ENCODE data around the gene FAM13C.

Gene FAM13C

DNA sequence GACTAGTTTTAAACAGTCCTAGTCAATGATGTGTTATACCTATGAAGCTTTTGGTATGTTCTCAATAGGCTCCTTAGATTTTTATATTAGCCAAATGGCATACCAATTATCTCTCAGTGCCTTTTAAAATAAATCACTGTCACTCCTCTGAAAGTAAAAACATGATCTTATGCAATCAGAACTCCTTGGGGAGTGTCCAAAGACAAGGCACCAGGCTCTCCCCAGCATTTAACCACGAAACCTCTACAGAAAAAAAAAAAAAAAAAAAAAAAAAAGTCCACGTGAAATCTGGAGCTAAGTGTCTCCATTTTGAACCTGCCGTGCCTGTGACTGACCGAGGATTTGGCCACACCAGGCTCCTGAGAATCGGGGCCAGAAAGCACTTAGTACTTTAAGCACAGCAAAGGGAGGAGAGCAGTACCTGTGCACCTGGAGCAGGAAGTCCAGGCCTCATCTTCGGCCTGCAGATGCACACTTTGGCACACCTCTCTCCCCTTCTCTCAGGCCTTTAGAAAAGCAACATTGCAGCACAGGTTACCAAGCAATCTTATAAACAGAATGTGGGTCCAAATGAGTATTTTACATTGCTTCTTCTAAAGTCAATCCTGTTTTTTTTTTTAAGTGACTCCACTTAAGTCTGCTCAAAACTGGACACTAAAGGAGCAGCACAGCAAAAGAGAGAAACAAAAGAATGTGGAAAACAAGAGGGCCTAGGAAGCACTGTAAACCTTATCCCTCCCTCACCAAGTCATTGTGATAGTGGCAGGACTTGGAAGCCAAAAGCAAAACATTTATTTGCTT is 1.5 kb downstream of the FAM13C start:
- DNase-seq: no peak

DNA sequence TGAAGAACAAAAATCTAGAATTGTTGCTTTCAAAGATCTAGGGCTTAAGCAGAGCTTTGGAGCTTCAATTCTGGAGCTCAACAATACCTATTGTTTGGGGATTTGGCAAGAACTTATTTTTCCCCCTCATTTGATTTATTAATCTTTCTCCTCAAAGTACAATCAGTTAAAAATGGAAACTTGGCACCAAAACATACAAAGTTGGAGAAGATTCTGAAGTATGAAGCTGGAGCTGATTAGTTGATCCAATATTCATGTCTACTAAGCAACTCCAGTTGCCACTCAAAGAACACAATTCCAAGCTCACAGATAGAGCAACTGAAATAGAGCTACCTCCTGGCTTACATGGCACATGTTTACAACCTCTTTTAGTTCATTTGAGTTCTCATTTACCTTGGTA is 3.8 kb downstream of the FAM13C start:
- DNase-seq: no peak

DNA sequence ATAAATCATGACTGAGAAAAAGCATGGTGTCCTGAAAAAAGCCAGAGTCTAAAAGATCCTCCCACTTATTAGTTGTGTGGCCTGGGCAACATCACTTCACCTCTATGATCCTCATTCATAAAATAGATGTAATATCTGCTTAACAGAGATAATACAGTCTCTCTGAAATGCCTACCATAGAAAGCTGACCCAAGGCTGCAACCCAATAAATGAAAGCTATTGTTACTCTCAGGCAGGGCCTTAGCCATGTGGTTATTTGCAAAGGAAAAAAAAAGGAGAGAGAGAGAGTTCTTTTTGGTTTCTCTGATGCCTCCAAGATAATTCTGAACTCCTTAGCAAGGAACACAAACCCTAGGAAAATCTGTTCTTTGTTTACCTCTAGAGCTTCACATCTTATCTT is 7.9 kb downstream of the FAM13C start:
- no peak for DNase-seq

DNA sequence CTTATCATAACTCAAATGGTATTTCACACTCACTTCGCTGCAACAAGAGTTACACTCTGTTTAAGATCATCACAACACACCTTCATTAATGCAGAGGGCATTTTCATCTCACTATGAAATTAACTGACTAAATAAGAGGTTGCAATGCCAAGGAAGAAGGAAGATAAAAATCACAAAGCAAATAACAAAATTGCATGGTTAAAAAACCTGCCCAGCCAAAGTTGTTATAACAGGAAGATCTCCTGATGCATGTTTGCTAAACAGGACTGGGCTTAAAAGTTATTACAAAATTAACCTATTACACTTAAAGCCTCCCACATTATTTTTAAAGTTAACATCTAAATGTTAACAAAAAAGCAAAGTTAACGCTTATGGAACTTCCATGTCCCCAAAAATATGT is 11.8 kb downstream of the FAM13C start:
- no peak for DNase-seq

DNA sequence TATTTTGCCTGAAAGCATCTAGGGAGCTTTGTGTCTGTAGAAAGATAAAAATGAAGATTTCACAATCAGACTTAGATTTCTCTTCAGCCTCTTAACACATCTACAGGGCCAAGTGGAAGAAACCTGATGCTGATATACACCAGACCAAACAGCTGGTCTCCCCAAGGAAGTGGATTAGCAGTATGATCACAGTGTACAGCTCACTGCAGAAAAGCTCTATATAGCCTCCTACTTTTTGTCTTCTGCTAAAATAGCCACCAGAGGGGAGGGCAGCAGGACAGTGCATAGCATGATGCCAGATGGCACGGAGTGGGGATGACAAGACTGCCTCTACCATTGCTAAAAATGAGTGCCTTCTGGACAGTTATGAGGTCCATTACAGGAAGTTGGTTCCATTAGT is 16.0 kb downstream of the FAM13C start:
- DNase-seq: no peak

DNA sequence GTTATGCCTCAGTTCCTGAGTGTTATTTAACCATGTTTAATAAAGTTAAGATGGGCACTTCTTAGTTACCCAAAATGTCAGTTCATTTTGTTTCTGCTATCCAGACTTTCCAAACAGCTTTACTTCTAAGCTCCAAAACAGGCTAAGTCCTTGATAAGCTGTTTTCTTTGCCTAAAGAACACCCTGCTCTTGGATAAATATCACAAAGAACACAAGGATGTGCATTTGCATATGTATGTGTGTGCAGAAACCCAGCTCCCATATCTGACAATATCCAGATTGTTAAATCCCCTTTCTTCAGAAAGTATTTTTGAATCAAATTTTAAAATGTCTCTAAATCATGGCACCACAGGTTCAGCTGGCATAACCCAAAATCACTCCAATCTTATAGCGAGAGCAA is 19.6 kb downstream of the FAM13C start:
- no peak for DNase-seq

DNA sequence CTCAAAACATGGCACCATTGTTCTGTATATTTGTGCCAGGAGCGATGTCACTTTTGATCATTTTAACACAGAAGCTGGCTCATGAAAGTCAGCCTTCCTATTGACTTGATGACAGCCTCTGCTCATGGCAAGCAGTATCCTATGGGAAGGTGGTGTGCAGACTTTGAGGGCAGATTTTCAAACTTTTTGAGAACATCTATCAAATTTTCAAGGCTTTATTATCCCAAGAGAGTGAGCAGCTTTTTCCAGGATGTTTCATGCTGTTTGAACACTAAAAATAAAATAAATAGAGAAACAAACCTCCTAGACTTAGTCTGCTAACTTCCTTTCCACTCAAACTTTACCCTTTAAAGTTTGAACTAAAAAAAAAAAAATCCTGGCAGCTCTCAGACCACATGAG is 20.3 kb downstream of the FAM13C start:
- DNase-seq: no peak

DNA sequence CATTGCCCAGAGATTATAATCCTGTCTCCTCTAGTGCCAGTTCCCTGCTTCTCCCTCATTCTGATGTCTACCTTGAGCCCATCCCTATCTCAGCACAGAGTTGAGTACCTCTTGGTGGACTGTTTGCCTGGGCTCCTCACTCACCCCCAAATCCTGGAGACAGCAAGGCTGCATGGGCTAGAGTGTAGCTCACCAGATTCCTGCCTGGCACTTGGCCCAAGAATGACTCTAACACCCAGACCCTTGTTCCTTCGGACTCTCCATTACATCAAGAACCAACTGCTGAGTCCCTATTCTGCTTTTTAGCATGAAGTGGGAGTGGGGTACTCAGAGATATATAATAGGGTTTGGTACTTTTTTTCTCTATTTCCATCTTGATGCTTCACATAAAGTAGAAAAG is 22.1 kb downstream of the FAM13C start:
- DNase-seq: no peak

DNA sequence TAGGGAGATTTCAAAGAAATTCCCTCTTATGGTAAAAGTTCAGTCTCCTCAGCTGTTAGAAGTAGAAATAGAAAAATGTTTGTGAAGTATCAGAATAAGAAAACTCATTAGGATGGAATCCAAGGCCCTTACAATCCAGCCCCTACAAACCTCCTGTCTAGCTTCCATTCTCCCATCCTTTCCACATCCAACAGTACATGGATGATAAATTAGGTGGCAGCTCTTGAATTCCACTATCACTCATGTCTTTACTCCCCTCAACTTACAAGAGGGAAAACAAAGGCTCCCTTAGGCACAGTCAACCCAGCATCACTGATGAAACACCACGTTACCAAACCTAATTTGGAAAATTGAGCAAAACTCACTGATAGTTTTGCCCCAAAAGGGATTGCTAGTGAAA is 23.0 kb downstream of the FAM13C start:
- no peak for DNase-seq

DNA sequence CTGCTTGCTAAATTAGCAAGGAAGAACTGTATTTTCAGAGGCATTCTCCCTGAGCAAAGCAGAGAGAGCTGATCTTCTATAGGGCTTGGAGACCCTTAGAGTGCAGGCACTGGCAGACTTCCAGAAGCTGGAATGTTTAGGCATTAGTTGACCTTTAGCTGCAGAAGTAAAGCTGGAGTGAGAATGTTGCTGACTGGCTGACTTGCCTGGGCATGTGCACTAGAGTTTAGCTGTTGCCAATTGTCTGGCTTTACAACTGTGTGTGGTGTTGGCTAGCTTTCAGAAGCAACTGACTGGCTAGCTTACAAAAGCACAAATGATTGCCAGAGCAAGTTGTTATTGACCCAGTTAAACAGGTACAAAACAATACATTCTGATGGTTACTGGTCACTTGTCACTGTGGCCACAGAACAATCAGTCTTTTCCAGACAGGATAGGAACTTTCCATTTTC is 25.1 kb downstream of the FAM13C start:
- no peak for DNase-seq

DNA sequence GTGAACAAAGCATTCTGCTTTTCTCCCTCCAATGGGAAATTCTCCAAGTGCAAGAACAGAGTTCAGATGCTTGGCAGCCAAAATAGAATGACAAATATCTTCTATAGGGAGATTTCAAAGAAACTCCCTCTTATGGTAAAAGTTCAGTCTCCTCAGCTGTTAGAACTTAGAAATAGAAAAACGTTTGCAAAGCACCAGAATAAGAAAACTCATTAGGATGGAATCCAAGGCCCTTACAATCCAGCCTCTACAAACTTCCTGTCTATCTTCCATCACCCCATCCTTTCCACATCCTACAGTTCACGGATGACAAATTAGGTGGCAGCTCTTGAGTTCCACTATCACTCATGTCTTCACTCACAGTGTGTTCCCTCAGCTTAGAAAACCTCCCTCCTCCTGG is 25.7 kb downstream of the FAM13C start:
- DNase-seq: no peak

DNA sequence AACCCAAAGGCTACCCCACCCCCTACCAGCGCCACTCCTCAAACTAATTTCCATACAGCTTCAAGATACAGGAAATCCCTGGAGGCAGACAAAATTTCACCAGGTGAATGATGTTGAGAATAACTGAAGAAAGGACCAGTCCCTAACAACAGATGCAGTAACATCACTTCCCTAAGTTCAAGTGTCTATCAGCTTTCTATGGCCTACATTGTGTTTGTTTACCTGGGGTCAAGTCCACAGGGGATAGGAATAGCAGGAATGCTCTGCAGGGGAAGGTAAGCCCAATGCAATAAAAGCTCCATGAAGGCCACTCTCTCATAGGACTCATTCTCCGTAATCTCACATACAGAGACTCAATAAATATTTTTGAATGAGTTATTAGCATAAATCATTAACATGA is 26.9 kb downstream of the FAM13C start:
- DNase-seq: no peak

DNA sequence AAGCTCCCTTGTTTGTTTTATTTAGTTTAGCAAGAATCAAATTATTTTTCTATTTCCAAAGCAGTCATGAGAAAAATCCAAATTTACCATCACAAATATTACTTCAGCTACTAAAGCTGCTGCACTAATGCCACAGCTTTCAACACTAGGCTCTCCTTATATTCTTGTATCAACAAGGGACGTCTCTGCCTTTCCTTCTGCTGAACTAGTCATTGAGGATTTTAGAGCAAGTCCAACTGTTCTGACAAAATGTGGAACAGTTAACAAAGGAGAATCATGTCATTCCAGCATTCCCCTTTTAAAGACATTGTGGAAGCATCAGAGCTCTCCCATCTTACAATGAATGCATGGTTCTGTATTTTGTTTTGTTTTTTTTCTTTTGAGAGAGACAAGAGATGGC is 28.6 kb downstream of the FAM13C start:
- no peak for DNase-seq

DNA sequence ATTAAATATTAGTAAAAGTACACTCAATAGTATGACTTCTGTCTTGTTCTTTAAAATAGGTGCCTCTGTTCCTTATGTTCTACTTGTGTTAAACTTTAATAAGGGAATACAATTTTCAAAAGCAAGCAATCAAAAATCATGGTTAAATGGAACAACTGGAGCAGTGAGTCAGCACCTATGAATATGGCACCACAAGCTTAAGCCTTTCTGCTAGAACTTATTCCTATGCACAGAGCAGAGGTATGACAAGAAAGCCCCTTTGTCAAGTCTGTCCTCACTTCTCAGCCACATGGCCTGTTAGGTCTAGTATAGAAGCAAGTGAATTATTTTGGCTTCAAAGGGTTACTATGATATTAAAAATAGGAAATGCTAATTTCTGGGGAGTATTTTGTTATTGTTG is 29.8 kb downstream of the FAM13C start:
- no peak for DNase-seq

DNA sequence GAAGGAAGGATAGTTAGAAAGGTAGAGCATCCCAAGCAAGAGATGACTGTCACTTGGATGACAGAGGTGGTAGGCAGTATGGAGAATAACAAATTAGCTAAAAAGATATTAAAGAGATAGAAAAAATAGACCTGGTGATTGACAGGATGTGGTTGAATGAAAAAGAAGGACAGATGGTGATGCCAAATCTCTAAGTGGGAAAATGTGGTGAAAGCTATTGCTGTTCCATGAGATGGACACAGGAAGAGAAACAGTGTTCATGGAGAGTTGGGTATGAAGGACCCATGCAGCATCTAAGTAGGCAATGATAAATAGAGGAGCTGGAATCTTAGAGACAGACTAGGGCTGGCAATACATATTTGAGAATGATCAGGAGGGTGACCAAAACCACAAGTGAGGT is 30.7 kb downstream of the FAM13C start:
- no peak for DNase-seq

DNA sequence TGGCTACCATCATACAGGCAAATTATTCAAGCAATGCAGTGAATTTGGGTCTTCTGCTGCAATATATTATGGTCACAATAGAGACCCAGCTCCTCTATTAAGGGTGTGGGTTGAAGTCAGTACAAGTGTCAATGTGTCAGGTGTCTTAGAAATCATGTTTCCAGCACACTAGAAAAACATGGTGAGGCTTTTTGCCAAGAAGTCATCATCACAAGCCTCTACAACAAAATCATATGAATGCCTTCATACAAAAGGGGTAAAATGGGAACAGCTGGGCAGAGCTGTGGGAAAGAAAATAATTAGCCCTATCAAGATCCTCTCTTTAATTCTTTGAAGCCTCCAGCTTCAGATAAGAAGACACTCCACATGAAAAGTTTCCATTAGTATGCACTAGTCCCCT is 37.2 kb downstream of the FAM13C start:
- DNase-seq: no peak

DNA sequence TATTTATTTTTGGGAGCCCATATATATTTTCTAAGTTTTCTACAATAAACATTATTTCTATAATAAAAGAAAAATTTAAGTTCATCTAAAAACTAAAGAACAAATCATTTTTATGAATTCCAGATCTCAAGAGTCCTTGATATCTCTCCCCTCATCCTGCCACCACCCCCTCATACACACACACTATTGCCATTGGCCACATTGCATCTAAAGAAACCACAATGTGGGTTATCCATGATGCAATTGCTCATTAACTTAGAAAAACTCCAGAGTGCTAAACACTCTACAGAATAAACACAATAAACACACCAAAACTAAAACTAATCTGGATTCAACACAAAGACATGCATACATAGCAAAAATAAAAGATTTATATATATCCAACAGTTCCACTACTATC is 37.8 kb downstream of the FAM13C start:
- no peak for DNase-seq

DNA sequence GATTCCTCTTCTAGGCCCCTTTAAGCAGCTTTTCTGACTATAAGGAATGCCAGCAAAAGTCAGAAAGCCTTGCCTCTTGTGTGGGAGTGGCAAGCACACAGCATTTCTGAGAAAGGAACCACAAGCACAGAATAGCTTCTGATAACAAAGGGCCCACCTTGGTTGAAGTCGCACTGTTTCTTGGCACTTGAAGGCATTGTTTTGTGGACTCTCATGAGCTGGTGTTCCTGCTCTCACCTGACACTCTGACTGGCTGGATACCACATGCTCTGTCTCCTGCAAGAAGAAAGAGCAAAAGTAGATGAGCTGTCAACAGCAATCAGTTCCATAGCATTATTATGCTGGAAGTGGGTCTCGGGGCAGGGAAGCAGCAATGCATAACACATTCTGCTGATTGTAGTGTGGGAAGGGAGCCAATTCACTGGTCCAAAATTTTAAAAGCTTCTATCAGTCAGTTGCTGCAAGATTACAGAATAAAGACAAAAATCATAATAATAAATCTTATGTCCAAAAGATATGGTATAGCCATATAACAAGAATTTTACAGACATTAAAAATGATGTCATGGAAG is 38.4 kb downstream of the FAM13C start:
- no peak for DNase-seq

DNA sequence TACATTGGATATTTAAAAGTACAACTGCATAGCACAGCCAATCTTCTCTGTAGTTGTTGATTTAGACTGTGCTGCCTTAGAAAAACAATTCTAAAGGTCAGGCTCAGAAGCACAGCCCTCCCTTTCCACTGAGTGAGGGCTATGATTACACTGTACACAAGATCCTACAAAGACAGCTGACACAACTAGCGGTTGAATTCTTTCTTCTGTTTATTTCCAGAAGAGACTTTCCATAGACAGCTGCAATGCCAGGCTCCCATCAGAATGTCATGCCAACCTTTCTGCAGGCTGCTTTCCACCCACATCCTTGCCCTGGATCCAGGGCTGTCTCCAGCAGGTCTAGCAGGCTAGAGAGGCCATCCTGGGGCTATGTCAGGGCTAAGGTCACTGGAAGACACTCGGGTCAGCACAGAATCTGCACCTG is 39.3 kb downstream of the FAM13C start:
- DNase-seq: no peak

DNA sequence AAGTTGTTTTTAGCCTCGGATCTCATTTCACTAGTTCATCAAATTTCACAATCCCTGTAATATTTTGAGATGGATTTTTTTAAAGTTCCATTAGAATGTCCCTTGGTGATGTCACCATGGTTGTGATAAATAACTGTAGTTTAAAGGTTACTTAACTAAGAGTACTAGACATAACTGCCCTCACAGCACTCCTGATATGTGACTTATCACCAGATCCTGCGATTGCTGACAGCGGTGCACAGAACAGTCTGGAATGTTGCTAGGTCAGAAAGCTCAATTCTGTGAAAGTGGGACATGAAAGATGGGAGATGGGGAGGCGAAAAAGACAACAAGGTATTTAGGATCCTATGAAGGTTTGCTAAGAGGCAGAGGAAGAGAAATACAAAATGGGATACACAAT is 40.2 kb downstream of the FAM13C start:
- no peak for DNase-seq

DNA sequence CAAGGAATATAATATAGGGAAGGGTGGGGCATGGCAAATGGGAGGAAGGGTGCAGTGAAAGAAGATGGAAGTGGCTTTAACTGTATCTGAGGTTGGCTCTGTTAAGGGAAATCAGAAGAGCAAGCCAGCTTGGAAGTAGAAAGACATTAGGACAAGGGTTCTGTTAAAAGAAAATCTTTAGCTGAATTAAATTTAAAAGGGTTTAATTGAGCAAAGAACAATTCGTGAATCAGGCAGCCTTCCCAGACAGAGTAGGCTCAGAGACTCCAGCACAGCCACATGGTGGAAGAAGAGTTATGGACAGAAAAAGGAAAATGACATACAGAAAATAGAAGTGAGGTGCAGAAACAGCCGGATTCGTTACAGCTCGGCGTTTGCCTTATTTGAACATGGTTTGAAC is 42.0 kb downstream of the FAM13C start:
- DNase-seq: no peak

DNA sequence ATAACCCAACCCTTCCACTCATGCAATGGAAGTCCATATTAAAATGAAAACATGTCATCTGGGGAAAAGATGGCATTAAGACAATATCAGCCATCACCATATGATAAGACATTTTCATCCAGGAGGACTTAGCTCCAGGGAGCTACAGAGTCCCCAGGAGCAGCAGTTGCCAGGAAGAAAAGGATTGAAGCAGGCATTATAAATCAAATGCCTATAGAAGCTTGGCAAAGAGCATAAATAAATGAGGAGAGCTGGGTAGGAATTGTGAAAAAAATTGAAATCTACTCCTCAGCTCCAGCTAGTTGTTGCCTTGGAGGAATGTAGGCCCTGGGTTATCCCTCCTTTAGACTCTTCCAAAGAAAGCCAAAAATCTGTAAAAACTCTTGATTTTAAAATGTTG is 42.5 kb downstream of the FAM13C start:
- no peak for DNase-seq

DNA sequence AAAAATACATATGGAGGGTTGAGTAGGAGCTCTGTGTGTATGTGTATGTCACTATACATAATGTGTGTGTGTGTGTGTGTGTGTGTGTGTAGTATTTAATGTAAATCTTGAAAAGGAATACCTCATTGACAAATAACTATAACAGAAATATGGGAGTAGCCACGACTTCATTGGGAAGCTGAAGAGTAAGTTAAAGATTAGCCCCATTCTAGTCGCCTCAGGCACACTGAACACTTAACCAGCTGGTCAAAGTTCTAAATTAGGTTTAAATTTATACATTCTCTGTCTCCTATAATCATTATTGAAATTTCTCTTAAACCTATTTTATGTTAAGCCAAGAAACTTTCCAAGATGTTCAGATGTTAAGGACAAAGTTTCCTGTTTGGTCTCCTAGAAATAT is 45.3 kb downstream of the FAM13C start:
- no peak for DNase-seq

DNA sequence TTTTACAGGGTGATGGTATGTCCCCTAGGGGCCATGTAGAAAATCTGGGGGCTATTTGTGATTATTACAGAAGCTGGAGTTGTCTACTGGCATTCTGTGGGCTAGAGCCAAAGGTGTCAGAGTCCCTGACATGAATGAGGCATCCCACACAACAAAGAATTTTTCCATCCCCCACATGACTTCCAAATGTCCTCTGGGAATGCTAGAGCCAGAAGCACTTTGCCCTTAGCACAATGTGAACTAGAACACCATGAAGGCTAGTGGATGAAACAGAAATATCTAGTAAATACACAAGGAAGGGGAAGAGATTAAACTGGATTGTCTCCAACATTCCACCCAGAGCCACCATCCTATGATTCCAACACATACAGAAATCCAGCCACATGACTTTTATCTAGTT is 46.9 kb downstream of the FAM13C start:
- no peak for DNase-seq

DNA sequence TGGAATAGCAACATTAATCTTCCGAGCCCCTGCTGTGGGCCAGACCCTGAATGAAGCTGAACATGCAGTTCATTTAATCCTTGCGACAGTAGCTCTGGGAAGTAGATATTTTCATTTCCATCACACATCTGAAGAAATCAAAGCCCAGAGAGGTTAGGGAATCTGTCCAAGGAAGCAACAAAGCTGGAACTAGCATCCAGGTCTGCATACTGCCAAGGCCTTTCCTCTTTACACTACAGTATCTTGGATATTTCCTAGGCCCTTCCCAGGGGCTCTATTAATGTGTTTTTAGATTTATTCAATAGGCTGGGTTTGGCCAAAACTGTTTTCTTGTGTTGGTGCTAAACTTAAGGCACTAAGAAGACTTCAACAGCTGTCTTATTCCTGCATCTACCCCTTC is 48.1 kb downstream of the FAM13C start:
- DNase-seq: no peak
